Measurements from ENCODE around the gene PER3. TPM values are rescaled to one million over a fixed set of nuclear protein-coding genes. Genes with fewer than 3 reads are reported as not detected.

PER3 gene
- total and polyA plus RNA-seq, 9 of the 15 experiments (the other 6 are each of a cell fraction or from before 2014, with no cell fraction given) = 11.9 to 22.5 (median 14.6) TPM

DNA sequence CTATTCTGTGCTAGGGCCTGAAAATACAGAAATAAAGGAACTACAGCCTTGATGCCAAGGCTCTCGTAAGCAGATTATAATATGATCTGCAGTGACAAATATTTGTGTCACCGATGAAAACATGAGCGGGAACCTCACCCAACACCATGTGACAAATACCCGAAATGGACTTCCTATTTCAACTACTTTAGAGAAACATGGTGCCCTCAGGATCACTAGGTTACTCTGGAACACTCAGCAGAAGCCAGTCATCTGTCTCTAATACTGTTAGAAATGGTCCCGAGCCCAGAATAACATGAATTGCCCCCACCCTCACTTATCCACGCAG is 13.5 kb upstream of the PER3 start (continued):
- TF ChIP-seq, protein P1, sequence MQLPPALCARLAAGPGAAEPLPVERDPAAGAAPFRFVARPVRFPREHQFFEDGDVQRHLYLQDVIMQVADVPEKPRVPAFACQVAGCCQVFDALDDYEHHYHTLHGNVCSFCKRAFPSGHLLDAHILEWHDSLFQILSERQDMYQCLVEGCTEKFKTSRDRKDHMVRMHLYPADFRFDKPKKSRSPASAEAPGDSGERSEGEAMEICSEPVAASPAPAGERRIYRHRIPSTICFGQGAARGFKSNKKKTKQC (CRISPR knock-in tag; IDR thresholded peaks at IDR 0.05) = no peak
- TF ChIP-seq CHD1 (IDR thresholded peaks at IDR 0.05; ENCODE audit: low read length) (no peak), ZKSCAN8 (CRISPR knock-in tag; IDR thresholded peaks at IDR 0.05) (no peak), PRMT5 (CRISPR knock-in tag; IDR thresholded peaks at IDR 0.05) (no peak), NFYB (IDR thresholded peaks at IDR 0.05; ENCODE audit: extremely low read depth, insufficient read length) (no peak), ZNF589 (CRISPR knock-in tag; IDR thresholded peaks at IDR 0.05; ENCODE audit: low read depth) (peak; percentile 45; the same call in 1 of the 2 replicates), ATF7 (IDR thresholded peaks at IDR 0.05) (0 out of 2 replicates have a peak, but pooled peaks have one; percentile 8), GABPB2 (CRISPR knock-in tag; conservative IDR thresholded peaks at IDR 0.05) (no peak), RB1 (IDR thresholded peaks at IDR 0.05; ENCODE audit: low read depth) (0 out of 2 replicates have a peak, but pooled peaks have one; percentile 20), KDM4B (IDR thresholded peaks at IDR 0.05; ENCODE audit: borderline replicate concordance in 2 of 2, low read depth in 1 of 2) (no peak), MGA (IDR thresholded peaks at IDR 0.05) (peak; percentile 72), NCOR1 (IDR thresholded peaks at IDR 0.05) (no peak), SUPT5H (IDR thresholded peaks at IDR 0.05) (no peak), ZNF277 (CRISPR knock-in tag; IDR thresholded peaks at IDR 0.05; ENCODE audit: borderline replicate concordance) (no peak)
- TF ChIP-seq, protein P2, sequence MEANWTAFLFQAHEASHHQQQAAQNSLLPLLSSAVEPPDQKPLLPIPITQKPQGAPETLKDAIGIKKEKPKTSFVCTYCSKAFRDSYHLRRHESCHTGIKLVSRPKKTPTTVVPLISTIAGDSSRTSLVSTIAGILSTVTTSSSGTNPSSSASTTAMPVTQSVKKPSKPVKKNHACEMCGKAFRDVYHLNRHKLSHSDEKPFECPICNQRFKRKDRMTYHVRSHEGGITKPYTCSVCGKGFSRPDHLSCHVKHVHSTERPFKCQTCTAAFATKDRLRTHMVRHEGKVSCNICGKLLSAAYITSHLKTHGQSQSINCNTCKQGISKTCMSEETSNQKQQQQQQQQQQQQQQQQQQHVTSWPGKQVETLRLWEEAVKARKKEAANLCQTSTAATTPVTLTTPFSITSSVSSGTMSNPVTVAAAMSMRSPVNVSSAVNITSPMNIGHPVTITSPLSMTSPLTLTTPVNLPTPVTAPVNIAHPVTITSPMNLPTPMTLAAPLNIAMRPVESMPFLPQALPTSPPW (CRISPR knock-in tag; IDR thresholded peaks at IDR 0.05) = no peak

Measured in K562 (cell line).